T-helper 1 cell treated with Interleukin-12 subunit alpha and Interleukin-12 subunit beta and Interleukin-4 antibody, amounts not matched to agents 30 μg/mL and 1 μg/mL, for 36 hours (primary cell): ENCODE results near the gene EPB41L2.
"Not testable (repeated sequence)": the region's sequence is repeated elsewhere in the genome, so short reads cannot be mapped to it uniquely, and the experiment has no call there.

ENCODE experiments used
- H3K27ac Mint-ChIP-seq: one replicate; pipeline ENCODE4 v1.8.0; 2021; ENCODE audit warnings: mild to moderate bottlenecking, mixed read lengths
- H3K27me3 Mint-ChIP-seq: one replicate; pipeline ENCODE4 v1.8.0; 2021; ENCODE audit warnings: low read depth, mixed read lengths
- H3K36me3 Mint-ChIP-seq: one replicate; pipeline ENCODE4 v1.8.0; 2021; ENCODE audit warnings: low read depth, mixed read lengths
- H3K4me1 Mint-ChIP-seq: one replicate; pipeline ENCODE4 v1.8.0; 2021; ENCODE audit warnings: low read depth, mixed read lengths
- H3K4me3 Mint-ChIP-seq: one replicate; pipeline ENCODE4 v1.8.0; 2021; ENCODE audit warnings: mild to moderate bottlenecking, moderate library complexity, mixed read lengths
- H3K9me3 Mint-ChIP-seq: one replicate; pipeline ENCODE4 v1.8.0; 2021; ENCODE audit warnings: mixed read lengths

EPB41L2 gene

GRCh38 chr6:130932921-130933320 is 130.1 kb downstream of the EPB41L2 start:
- Mint-ChIP-seq H3K27ac (no peak overlapping the region), H3K27me3 (no peaks in the 10 kb centered on the region), H3K4me3 (no peak overlapping the region), H3K36me3 (no peaks in the 10 kb centered on the region), H3K9me3 (no peaks in the 10 kb centered on the region), H3K4me1 (no peaks in the 10 kb centered on the region)

- no peak overlapping the region for H3K4me3 Mint-ChIP-seq
- no peak overlapping the region for H3K27ac Mint-ChIP-seq
- H3K27me3 Mint-ChIP-seq = no peaks in the 10 kb centered on the region
Observed at GRCh38 chr6:130932438-130932837, 130.6 kb downstream of the EPB41L2 start.

GRCh38 chr6:130931683-130932082 is 131.4 kb downstream of the EPB41L2 start:
- H3K27ac Mint-ChIP-seq = no peak overlapping the region
- H3K9me3 Mint-ChIP-seq = no peaks in the 10 kb centered on the region
- H3K4me1 Mint-ChIP-seq = no peaks in the 10 kb centered on the region
- H3K27me3 Mint-ChIP-seq = no peaks in the 10 kb centered on the region
- H3K36me3 Mint-ChIP-seq = no peaks in the 10 kb centered on the region
- H3K4me3 Mint-ChIP-seq = no peak overlapping the region

More at GRCh38 chr6:130932438-130932837, 130.6 kb downstream of the EPB41L2 start:
- Mint-ChIP-seq H3K4me1 (no peaks in the 10 kb centered on the region), H3K36me3 (no peaks in the 10 kb centered on the region), H3K9me3 (no peaks in the 10 kb centered on the region)

GRCh38 chr6:130929036-130929678 is 133.9 kb downstream of the EPB41L2 start:
- no peaks in the 10 kb centered on the region for H3K4me1 Mint-ChIP-seq
- no peak overlapping the region for H3K27ac Mint-ChIP-seq
- no peaks in the 10 kb centered on the region for H3K36me3 Mint-ChIP-seq
- H3K9me3 Mint-ChIP-seq = no peaks in the 10 kb centered on the region
- H3K27me3 Mint-ChIP-seq = no peaks in the 10 kb centered on the region
- H3K4me3 Mint-ChIP-seq = no peak overlapping the region

GRCh38 chr6:130928158-130928912 is 134.7 kb downstream of the EPB41L2 start:
- H3K36me3 Mint-ChIP-seq = no peaks in the 10 kb centered on the region
- no peaks in the 10 kb centered on the region for H3K9me3 Mint-ChIP-seq
- H3K4me3 Mint-ChIP-seq = no peak overlapping the region
- no peak overlapping the region for H3K27ac Mint-ChIP-seq
- H3K27me3 Mint-ChIP-seq = no peaks in the 10 kb centered on the region
- H3K4me1 Mint-ChIP-seq = no peaks in the 10 kb centered on the region

- Mint-ChIP-seq H3K36me3 (no peaks in the 10 kb centered on the region), H3K4me1 (no peaks in the 10 kb centered on the region), H3K27me3 (no peaks in the 10 kb centered on the region), H3K27ac (no peak overlapping the region), H3K9me3 (no peaks in the 10 kb centered on the region), H3K4me3 (no peak overlapping the region)
Observed at GRCh38 chr6:130927305-130927704, 135.7 kb downstream of the EPB41L2 start.

DNA sequence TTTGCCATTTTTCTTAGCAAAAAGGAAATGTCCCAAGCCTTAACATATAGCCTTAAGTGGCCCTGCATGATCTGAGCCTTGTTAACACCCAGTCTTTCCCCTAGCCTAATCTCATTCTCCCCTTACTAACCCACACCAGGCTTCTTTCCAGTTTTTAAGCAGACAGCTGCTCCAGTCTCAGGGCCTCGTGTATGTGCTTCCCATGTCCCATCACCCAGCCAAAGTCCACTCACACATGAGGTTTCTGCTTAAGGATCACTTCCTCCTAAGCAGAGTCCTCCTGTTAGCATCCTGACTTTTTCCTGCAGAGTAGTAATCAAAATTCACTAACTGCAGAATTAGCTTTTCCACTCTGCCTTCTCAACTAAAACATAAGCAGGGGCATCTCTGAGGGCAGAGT is 139.7 kb downstream of the EPB41L2 start:
- H3K9me3 Mint-ChIP-seq = no peaks in the 10 kb centered on the region
- H3K27ac Mint-ChIP-seq = no peak overlapping the region
- no peaks in the 10 kb centered on the region for H3K27me3 Mint-ChIP-seq
- no peaks in the 10 kb centered on the region for H3K36me3 Mint-ChIP-seq
- H3K4me1 Mint-ChIP-seq = no peaks in the 10 kb centered on the region
- H3K4me3 Mint-ChIP-seq = no peak overlapping the region

DNA sequence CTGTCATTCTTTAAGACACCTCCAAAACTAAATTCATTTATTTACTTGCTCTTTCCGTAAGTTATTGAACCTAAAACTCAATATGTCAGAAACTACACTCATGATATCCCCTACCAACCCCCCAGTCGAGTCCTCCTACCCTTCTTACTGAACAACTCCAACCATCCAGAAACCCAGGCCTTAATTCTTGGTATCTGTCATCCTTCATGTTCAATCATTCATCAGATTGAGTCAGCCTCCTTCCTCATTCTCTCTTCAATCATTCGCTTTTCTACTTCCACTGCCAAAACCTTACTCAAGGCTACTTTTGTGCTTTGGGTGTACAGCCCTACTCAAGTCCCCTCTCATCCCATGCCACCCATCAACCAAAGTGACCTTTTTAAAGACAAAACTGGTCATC is 140.1 kb downstream of the EPB41L2 start:
- Mint-ChIP-seq H3K4me1 (no peaks in the 10 kb centered on the region), H3K9me3 (no peaks in the 10 kb centered on the region), H3K4me3 (no peak overlapping the region), H3K36me3 (no peaks in the 10 kb centered on the region), H3K27ac (no peak overlapping the region), H3K27me3 (no peaks in the 10 kb centered on the region)

- no peaks in the 10 kb centered on the region for H3K4me1 Mint-ChIP-seq
- H3K36me3 Mint-ChIP-seq = no peaks in the 10 kb centered on the region
- H3K27me3 Mint-ChIP-seq = peaks cover 9% of the 10 kb centered on the region
- H3K27ac Mint-ChIP-seq = no peak overlapping the region
- no peaks in the 10 kb centered on the region for H3K9me3 Mint-ChIP-seq
- no peak overlapping the region for H3K4me3 Mint-ChIP-seq
Observed at GRCh38 chr6:130920969-130921368, 142.1 kb downstream of the EPB41L2 start.

DNA sequence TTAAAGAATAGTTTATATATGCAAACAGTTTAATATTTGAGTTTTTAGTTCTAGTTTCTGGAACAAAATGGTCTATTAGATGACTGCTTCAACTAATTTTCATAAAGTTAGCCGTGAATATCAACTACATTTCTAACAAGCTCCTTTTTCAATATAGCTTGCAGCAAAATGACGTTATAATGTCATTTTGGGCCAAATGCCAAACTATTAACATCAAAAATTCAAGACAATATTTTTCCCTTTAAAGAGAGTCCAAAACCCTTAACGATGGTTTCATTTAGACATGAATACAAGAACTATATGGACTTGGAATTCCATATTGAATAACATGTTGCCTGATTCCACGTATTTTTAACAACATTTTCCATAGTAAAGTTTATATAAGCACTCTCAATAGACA is 144.9 kb downstream of the EPB41L2 start:
- H3K27me3 Mint-ChIP-seq = peaks cover 9% of the 10 kb centered on the region
- H3K36me3 Mint-ChIP-seq = no peaks in the 10 kb centered on the region
- peaks cover 2% of the 10 kb centered on the region for H3K4me1 Mint-ChIP-seq
- H3K4me3 Mint-ChIP-seq = no peak overlapping the region
- H3K27ac Mint-ChIP-seq = no peak overlapping the region
- no peaks in the 10 kb centered on the region for H3K9me3 Mint-ChIP-seq

DNA sequence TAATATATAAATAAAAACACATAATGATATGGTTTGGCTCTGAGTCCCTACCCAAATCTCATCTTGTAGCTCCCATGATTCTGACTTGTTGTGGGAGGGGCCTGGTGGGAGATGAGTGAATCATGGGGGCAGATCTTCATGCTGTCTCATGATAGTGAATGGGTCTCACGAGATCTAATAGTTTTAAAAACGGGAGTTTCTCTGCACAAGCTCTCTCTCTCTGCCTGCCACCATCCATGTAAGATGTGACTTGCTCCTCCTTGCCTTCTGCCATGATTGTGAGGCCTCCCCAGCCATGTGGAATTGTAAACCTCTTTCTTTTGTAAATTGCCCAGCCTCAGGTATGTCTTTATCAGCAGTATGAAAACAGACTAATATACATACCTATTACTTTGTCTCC is 147.4 kb downstream of the EPB41L2 start:
- not testable (repeated sequence) for H3K9me3 Mint-ChIP-seq, H3K27ac Mint-ChIP-seq, H3K4me1 Mint-ChIP-seq, H3K36me3 Mint-ChIP-seq, H3K4me3 Mint-ChIP-seq
- H3K27me3 Mint-ChIP-seq = peaks cover 13% of the 10 kb centered on the region

DNA sequence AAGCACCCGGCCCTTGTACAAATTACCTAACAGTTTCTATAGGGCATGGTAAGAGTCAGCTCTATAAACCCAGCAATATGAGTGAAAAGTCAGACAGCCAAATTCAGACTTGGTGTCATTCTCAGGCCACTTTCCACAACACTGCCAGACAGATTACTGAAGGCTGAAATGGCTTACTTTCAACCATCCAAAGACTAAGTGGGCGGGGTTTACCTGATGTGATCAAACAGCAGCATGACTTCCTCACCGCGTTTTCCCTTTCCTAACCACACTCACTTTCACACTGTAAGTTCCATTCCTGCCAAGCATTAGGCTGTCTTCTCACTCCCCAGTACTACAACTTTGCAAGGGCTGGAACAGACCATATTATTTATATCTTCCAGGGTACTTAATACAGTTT is 149.9 kb downstream of the EPB41L2 start:
- Mint-ChIP-seq H3K27ac (no peak overlapping the region), H3K27me3 (peaks cover 13% of the 10 kb centered on the region), H3K9me3 (no peaks in the 10 kb centered on the region), H3K4me1 (peaks cover 7% of the 10 kb centered on the region), H3K36me3 (no peaks in the 10 kb centered on the region), H3K4me3 (no peak overlapping the region)

DNA sequence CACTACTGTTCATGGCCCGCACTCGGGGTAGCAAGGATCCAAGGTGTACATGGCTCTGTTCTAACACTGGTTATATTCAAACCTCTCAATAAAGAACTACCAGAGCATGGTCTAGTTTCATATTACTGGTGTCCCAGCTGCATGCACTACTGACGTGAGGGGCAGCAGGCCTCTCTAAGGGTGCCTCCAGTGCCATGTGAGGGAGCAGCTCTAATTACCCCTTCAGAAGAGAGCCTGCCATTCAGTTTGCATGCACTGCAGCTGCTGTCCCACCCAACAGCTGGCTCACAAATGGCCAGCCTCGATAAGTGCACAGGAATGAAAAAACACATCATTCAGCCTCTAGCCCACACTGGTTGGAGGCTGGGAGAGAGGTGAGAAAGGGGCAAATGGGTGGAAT is 150.6 kb downstream of the EPB41L2 start:
- H3K27ac Mint-ChIP-seq = no peak overlapping the region
- no peaks in the 10 kb centered on the region for H3K9me3 Mint-ChIP-seq
- H3K4me1 Mint-ChIP-seq = peaks cover 7% of the 10 kb centered on the region
- H3K4me3 Mint-ChIP-seq = no peak overlapping the region
- H3K36me3 Mint-ChIP-seq = no peaks in the 10 kb centered on the region
- peaks cover 9% of the 10 kb centered on the region for H3K27me3 Mint-ChIP-seq

DNA sequence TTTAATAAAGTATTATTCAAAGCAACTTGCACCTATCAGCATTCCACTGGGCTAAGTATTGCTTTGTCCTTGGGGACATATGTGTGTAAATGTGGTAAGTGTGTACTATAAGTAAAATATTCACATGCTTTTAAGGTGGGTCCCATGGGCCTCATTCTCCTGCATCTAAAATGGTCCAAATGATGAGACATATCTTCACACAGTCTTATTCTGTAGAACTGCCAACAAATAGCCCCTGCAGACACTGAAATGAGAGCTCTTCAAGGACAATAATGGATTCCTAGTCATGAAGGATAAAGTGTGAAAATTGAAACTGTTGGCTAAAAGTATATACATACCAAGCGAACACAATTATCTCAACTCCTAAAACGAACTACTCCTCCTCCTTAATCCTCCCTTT is 154.1 kb downstream of the EPB41L2 start:
- no peak overlapping the region for H3K4me3 Mint-ChIP-seq
- no peaks in the 10 kb centered on the region for H3K9me3 Mint-ChIP-seq
- H3K27me3 Mint-ChIP-seq = peaks cover 4% of the 10 kb centered on the region
- H3K36me3 Mint-ChIP-seq = no peaks in the 10 kb centered on the region
- H3K27ac Mint-ChIP-seq = no peak overlapping the region
- peaks cover 7% of the 10 kb centered on the region for H3K4me1 Mint-ChIP-seq

GRCh38 chr6:130908188-130908587 is 154.9 kb downstream of the EPB41L2 start:
- no peaks in the 10 kb centered on the region for H3K36me3 Mint-ChIP-seq

More at GRCh38 chr6:130908188-130908587, 154.9 kb downstream of the EPB41L2 start:
- peaks cover 4% of the 10 kb centered on the region for H3K27me3 Mint-ChIP-seq
- no peak overlapping the region for H3K4me3 Mint-ChIP-seq
- peaks cover 6% of the 10 kb centered on the region for H3K4me1 Mint-ChIP-seq
- H3K9me3 Mint-ChIP-seq = no peaks in the 10 kb centered on the region
- no peak overlapping the region for H3K27ac Mint-ChIP-seq
